IMR-90 (cell line): Measurements from ENCODE around the gene DAAM1. TPM values are rescaled to one million over a fixed set of nuclear protein-coding genes. Genes with fewer than 3 reads are reported as not detected.

ENCODE experiments used
- ATAC-seq: fragments of 200-7000 bp; cut with Tn5 transposase; 2 replicates; pipeline ENCODE4 v1.9.1; 2020; ENCODE audit warnings: low read depth, mild to moderate bottlenecking, moderate library complexity
- BruUV-seq: library from RNA; stranded (reverse); fragments of 400-500 nt; replicated peaks from 2 replicates; lab custom pipeline; 2021; lab: Mats Ljungman, UMichigan
- CTCF ChIA-PET: fragments of 300-600 bp; formaldehyde crosslinking; extraction: SDS; loops from one replicate; lab custom pipeline; 2021; ENCODE audit warnings: antibody characterized with exemption; lab: Yijun Ruan, JAX
- POLR2A ChIA-PET: fragments of 300-600 bp; sonication (Branson Sonifier 250); formaldehyde crosslinking; loops from one replicate; lab custom pipeline; 2022; ENCODE audit warnings: antibody characterized with exemption; ENCODE audit not compliant: unreplicated experiment; lab: Charles Lee
- DNase-seq: peaks from one replicate; pipeline ENCODE4 v3.0.0; 2013
- H2AFZ ChIP-seq: replicated peaks from 2 replicates; pipeline ENCODE3; 2013; ENCODE audit warnings: low read length, mild to moderate bottlenecking; ENCODE audit not compliant: poor library complexity
- H2AK5ac ChIP-seq: 2 replicates; pipeline ENCODE4 v1.6.1; 2013; ENCODE audit warnings: low read depth, low read length, inconsistent platforms
- H2AK9ac ChIP-seq: replicated peaks from 2 replicates; pipeline ENCODE3; 2013; ENCODE audit warnings: mild to moderate bottlenecking, low read depth, low read length, moderate library complexity; ENCODE audit not compliant: poor library complexity
- H2BK120ac ChIP-seq: 2 replicates; pipeline ENCODE4 v1.6.1; 2013; ENCODE audit warnings: low read depth, low read length, inconsistent platforms
- H2BK15ac ChIP-seq: 3 replicates; pipeline ENCODE4 v1.6.1; 2013; ENCODE audit warnings: low read depth, low read length, inconsistent platforms
- H2BK20ac ChIP-seq: 2 replicates; pipeline ENCODE4 v1.6.1; 2013; ENCODE audit warnings: low read depth, mild to moderate bottlenecking, inconsistent platforms, low read length, moderate library complexity
- H2BK5ac ChIP-seq: 2 replicates; pipeline ENCODE4 v1.6.1; 2013; ENCODE audit warnings: mild to moderate bottlenecking, low read depth, low read length, inconsistent platforms; ENCODE audit not compliant: poor library complexity, severe bottlenecking
- H3K14ac ChIP-seq: replicated peaks from 2 replicates; pipeline ENCODE4 v1.6.1; 2013; ENCODE audit warnings: low read depth, low read length, inconsistent platforms
- H3K18ac ChIP-seq: 2 replicates; pipeline ENCODE4 v1.6.1; 2013; ENCODE audit warnings: low read depth, low read length, control low read depth
- H3K23ac ChIP-seq: 2 replicates; pipeline ENCODE4 v1.6.1; 2013; ENCODE audit warnings: low read depth, low read length, inconsistent platforms
- H3K27ac ChIP-seq: 2 replicates; pipeline ENCODE4 v1.5.1; 2013; ENCODE audit warnings: mild to moderate bottlenecking, control low read depth, low read length; ENCODE audit not compliant: insufficient read depth
- H3K27me3 ChIP-seq: 2 replicates; pipeline ENCODE4 v1.6.1; 2013; ENCODE audit warnings: low read length; ENCODE audit not compliant: control insufficient read depth, insufficient read depth
- H3K36me3 ChIP-seq: 2 replicates; pipeline ENCODE4 v1.6.1; 2013; ENCODE audit warnings: low read length, mixed read lengths; ENCODE audit not compliant: control insufficient read depth, insufficient read depth
- H3K4ac ChIP-seq: 2 replicates; pipeline ENCODE4 v1.6.1; 2013; ENCODE audit warnings: low read depth, low read length, inconsistent platforms
- H3K4me1 ChIP-seq: 2 replicates; pipeline ENCODE4 v1.6.1; 2013; ENCODE audit warnings: low read length, mixed read lengths; ENCODE audit not compliant: control insufficient read depth, insufficient read depth
- H3K4me2 ChIP-seq: 2 replicates; pipeline ENCODE4 v1.6.1; 2013; ENCODE audit warnings: low read depth, mild to moderate bottlenecking, control low read depth, low read length, moderate library complexity
- H3K4me3 ChIP-seq: 2 replicates; pipeline ENCODE4 v1.5.1; 2013; ENCODE audit warnings: low read depth, mild to moderate bottlenecking, control low read depth, low read length, moderate library complexity; ENCODE audit not compliant: insufficient read depth
- H3K56ac ChIP-seq: 2 replicates; pipeline ENCODE4 v1.6.1; 2013; ENCODE audit warnings: low read length, inconsistent platforms; ENCODE audit not compliant: insufficient read depth; ENCODE audit errors: extremely low read depth
- H3K79me1 ChIP-seq, 2 experiments: 2 replicates each; pipeline ENCODE4 v1.6.1; 2013; ENCODE audit warnings: low read length in 2 of 2, inconsistent platforms in 1 of 2, low read depth in 1 of 2
- H3K9ac ChIP-seq: 2 replicates; pipeline ENCODE4 v1.6.1; 2013; ENCODE audit warnings: low read depth, low read length, control low read depth
- H3K9me1 ChIP-seq: 2 replicates; pipeline ENCODE4 v1.6.1; 2013; ENCODE audit warnings: low read length, inconsistent platforms; ENCODE audit not compliant: insufficient read depth
- H3K9me3 ChIP-seq: 2 replicates; pipeline ENCODE4 v1.6.1; 2013; ENCODE audit warnings: low read length; ENCODE audit not compliant: control insufficient read depth, insufficient read depth
- H4K20me1 ChIP-seq: 2 replicates; pipeline ENCODE4 v1.6.1; 2013; ENCODE audit warnings: low read length, inconsistent platforms; ENCODE audit not compliant: insufficient read depth
- H4K5ac ChIP-seq: 2 replicates; pipeline ENCODE4 v1.6.1; 2013; ENCODE audit warnings: mild to moderate bottlenecking, low read depth, low read length, control low read depth
- H4K8ac ChIP-seq, 2 experiments: 2 replicates each; pipeline ENCODE4 v1.6.1; 2013; ENCODE audit warnings: low read depth in 2 of 2, low read length in 2 of 2, control low read depth in 1 of 2, inconsistent platforms in 1 of 2
- H4K91ac ChIP-seq: 2 replicates; pipeline ENCODE4 v1.6.1; 2013; ENCODE audit warnings: low read depth, low read length, inconsistent platforms; ENCODE audit not compliant: insufficient read depth
- BHLHE40 ChIP-seq: fragments of 150-350 bp; IDR thresholded peaks from 2 replicates; pipeline ENCODE4 v1.6.1; 2016; ENCODE audit warnings: mild to moderate bottlenecking, low read depth, low read length
- CTCF ChIP-seq: conservative IDR thresholded peaks from 2 replicates; pipeline ENCODE4 v1.5.1; 2012; ENCODE audit warnings: mild to moderate bottlenecking, low read depth, low read length, improper control_type of control experiment
- ELK1 ChIP-seq: fragments of 150-350 bp; IDR thresholded peaks from 2 replicates; pipeline ENCODE4 v1.6.1; 2016; ENCODE audit warnings: low read depth, mild to moderate bottlenecking, low read length, moderate library complexity, borderline replicate concordance
- FOS ChIP-seq: fragments of 150-350 bp; IDR thresholded peaks from 2 replicates; pipeline ENCODE4 v1.6.1; 2016; ENCODE audit warnings: low read depth, low read length
- MAFK ChIP-seq: IDR thresholded peaks from 2 replicates; pipeline ENCODE4 v1.6.1; 2012; ENCODE audit warnings: low read depth, low read length, improper control_type of control experiment
- MAZ ChIP-seq: IDR thresholded peaks from 2 replicates; pipeline ENCODE4 v1.6.1; 2012; ENCODE audit warnings: low read depth, mild to moderate bottlenecking, low read length, improper control_type of control experiment, moderate library complexity, borderline replicate concordance
- MXI1 ChIP-seq: IDR thresholded peaks from 2 replicates; pipeline ENCODE4 v1.6.1; 2012; ENCODE audit warnings: low read depth, mild to moderate bottlenecking, low read length, moderate library complexity, borderline replicate concordance
- NFE2L2 ChIP-seq: fragments of 150-350 bp; IDR thresholded peaks from 2 replicates; pipeline ENCODE4 v1.6.1; 2016; ENCODE audit warnings: low read depth, mild to moderate bottlenecking, low read length
- POLR2A ChIP-seq: IDR thresholded peaks from 2 replicates; pipeline ENCODE4 v1.6.1; 2012; ENCODE audit warnings: mild to moderate bottlenecking, low read depth, low read length
- RAD21 ChIP-seq: IDR thresholded peaks from 2 replicates; pipeline ENCODE4 v1.6.1; 2012; ENCODE audit warnings: low read length, improper control_type of control experiment
- RFX5 ChIP-seq: IDR thresholded peaks from 2 replicates; pipeline ENCODE4 v1.8.0; 2012; ENCODE audit warnings: low read depth, mild to moderate bottlenecking, low read length, moderate library complexity
- WGBS, 2 experiments: methylation state at CpG; one replicate each; pipeline versions ENCODE4 v1.1.5 to v1.1.7; 2013; ENCODE audit warnings: missing lambda C conversion rate in 2 of 2; ENCODE audit not compliant: insufficient read length in 1 of 2; ENCODE audit errors: extremely low coverage in 2 of 2; 5-methylcytosine and 5-hydroxymethylcytosine counted together
- dilution Hi-C: fragments of 300-500 bp; cut with HindIII; formaldehyde crosslinking; loops from one replicate; pipeline ENCODE4 v1.14.3; 2018; ENCODE audit warnings: low sequenced_read_pairs; ENCODE audit not compliant: unreplicated experiment
- in situ Hi-C: fragments of 300-500 bp; cut with MboI; formaldehyde crosslinking; loops from 3 replicates; pipeline ENCODE4 v1.14.3; 2019; ENCODE audit warnings: low sequenced_read_pairs, inconsistent platforms, mixed read lengths
- intact Hi-C: fragments of 100-400 bp; cut with micrococcal nuclease; formaldehyde crosslinking; loops from 2 replicates; pipeline ENCODE4 v1.10.0; 2022
- polyA plus RNA-seq, 3 experiments: library from polyadenylated mRNA; depleted of rRNA; stranded (reverse); fragments of >200 nt; gene quantifications; 2 replicates each; pipeline ENCODE4 v1.2.3, GENCODE V29; 2012; ENCODE audit warnings: low replicate concordance in 1 of 3
- total RNA-seq: library from RNA; depleted of rRNA; stranded (reverse); fragments of >200 nt; gene quantifications from 2 replicates; pipeline ENCODE4 v1.2.3, GENCODE V29; 2012

Gene DAAM1
- total and polyA plus RNA-seq, 2 of the 4 experiments (the other 2 are of a cell fraction), result 4.8 to 5.4 TPM

- Histone ChIP-seq H4K20me1 (no peaks in the 10 kb centered on the region), H4K5ac (no peak overlapping the region), H3K9ac (no peak overlapping the region), H3K4me2 (no peak overlapping the region), H4K91ac (no peak overlapping the region), H3K14ac (no peak overlapping the region), H3K36me3 (peaks cover 7% of the 10 kb centered on the region), H3K23ac (no peak overlapping the region), H3K79me1 (no peaks in the 10 kb centered on the region; a peak in 1 of 4 replicates), H2BK15ac (no peak overlapping the region), H2AK5ac (no peak overlapping the region), H2AFZ (no peak overlapping the region), H3K9me3 (no peaks in the 10 kb centered on the region), H2AK9ac (no peak overlapping the region), H2BK5ac (no peak overlapping the region), H4K8ac (no peak overlapping the region), H3K9me1 (peaks cover 9% of the 10 kb centered on the region), H3K27me3 (no peaks in the 10 kb centered on the region), H3K4me3 (no peak overlapping the region), H3K18ac (no peak overlapping the region), H2BK120ac (no peak overlapping the region), H3K27ac (no peak overlapping the region), H3K4ac (no peak overlapping the region), H2BK20ac (no peak overlapping the region), H3K56ac (no peak overlapping the region), H3K4me1 (peaks cover 18% of the 10 kb centered on the region)
- ChIA-PET CTCF (interaction anchor here (0.6 kb wide), 1 partner anchor 1483 kb away, joined by 3 read pairs; no protein-coding TSS in a partner anchor), POLR2A (no interaction called here)
- BruUV-seq, result no TSS peak
- ATAC-seq (no peak), DNase-seq (no peak)
- in situ Hi-C loops, result no loop called here
- no CpG with 5 or more reads among the region's 1 CpG for whole genome bisulfite sequencing, 2 experiments
- dilution Hi-C loops, result no loop called here
- intact Hi-C loops, result no loop called here
- no peak for TF ChIP-seq MAZ
- TF ChIP-seq NFE2L2, result no peak
- no peak for TF ChIP-seq RAD21
- no peak for TF ChIP-seq FOS
- TF ChIP-seq ELK1, result no peak
- TF ChIP-seq MAFK, result no peak
- TF ChIP-seq MXI1, result no peak
- TF ChIP-seq BHLHE40, result no peak
- no peak for TF ChIP-seq CTCF
- TF ChIP-seq RFX5, result no peak
- TF ChIP-seq POLR2A, result no peak
Observed at GRCh38 chr14:59358784-59359183, 170.3 kb downstream of the DAAM1 start.
